Keratinocyte (primary cell): ENCODE measurements around the gene SLC23A1.

Experiments used
- EZH2 ChIP-seq: IDR thresholded peaks from one replicate; pipeline ENCODE4 v1.6.1; 2012; ENCODE audit warnings: inconsistent platforms, mild to moderate bottlenecking, low read length, moderate library complexity
- TF ChIP-seq, protein P1 (sequence below), 3 experiments: IDR thresholded peaks in 1 of 3; conservative IDR thresholded peaks in 1 of 3; optimal IDR thresholded peaks in 1 of 3; 2 replicates in 2 of 3; 3 replicates in 1 of 3; pipeline versions ENCODE3 to v1.5.1; 2011; ENCODE audit warnings: low read length in 3 of 3, mild to moderate bottlenecking in 3 of 3, moderate library complexity in 2 of 3, control low read depth in 1 of 3, inconsistent platforms in 1 of 3; ENCODE audit not compliant: insufficient read depth in 2 of 3; ENCODE audit errors: extremely low read depth in 1 of 3

DNA sequence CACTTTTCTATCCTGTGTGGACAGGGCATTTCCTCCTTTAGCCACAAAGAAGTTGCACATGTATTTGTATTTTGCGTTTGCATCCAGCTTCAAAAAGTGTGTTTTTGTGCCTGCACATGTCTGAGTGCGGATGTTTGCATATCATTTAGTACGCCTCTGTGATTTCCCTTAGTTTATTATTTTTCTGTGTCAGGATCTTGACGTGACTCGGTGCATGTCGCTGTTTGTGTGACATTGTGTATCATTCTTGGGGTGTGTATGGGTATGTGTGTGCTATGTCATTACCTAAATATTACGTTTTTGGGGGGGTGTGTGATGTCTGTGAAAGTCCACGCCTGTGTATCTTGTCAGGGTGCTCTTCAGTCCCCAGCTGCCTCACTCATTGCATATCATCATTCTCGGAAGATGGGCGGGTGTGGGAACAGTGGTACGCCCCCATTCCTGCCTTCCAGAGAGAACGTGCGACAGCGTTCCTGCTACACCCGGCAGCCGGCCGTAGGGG, 41.9 kb downstream of the SLC23A1 start:
- TF ChIP-seq, protein P1, sequence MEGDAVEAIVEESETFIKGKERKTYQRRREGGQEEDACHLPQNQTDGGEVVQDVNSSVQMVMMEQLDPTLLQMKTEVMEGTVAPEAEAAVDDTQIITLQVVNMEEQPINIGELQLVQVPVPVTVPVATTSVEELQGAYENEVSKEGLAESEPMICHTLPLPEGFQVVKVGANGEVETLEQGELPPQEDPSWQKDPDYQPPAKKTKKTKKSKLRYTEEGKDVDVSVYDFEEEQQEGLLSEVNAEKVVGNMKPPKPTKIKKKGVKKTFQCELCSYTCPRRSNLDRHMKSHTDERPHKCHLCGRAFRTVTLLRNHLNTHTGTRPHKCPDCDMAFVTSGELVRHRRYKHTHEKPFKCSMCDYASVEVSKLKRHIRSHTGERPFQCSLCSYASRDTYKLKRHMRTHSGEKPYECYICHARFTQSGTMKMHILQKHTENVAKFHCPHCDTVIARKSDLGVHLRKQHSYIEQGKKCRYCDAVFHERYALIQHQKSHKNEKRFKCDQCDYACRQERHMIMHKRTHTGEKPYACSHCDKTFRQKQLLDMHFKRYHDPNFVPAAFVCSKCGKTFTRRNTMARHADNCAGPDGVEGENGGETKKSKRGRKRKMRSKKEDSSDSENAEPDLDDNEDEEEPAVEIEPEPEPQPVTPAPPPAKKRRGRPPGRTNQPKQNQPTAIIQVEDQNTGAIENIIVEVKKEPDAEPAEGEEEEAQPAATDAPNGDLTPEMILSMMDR (optimal IDR thresholded peaks at IDR 0.05 in 1 of 3, IDR thresholded peaks at IDR 0.05 in 1 of 3, conservative IDR thresholded peaks at IDR 0.05 in 1 of 3; ENCODE audit: extremely low read depth in 1 of 3, insufficient read depth in 2 of 3, low read length in 3 of 3) = no peak
- TF ChIP-seq EZH2 = no peak
